Neural progenitor cell (in vitro differentiated cells): Measurements from ENCODE around the gene CCL18.

Experiments used
- CTCF ChIP-seq: fragments of 200-600 bp; sonication (generic); IDR thresholded peaks from 2 replicates; pipeline ENCODE4 v1.5.1; 2017; ENCODE audit warnings: antibody characterized with exemption, mild to moderate bottlenecking
- EZH2 ChIP-seq: fragments of 200-600 bp; sonication (generic); IDR thresholded peaks from 2 replicates; pipeline ENCODE4 v1.6.1; 2017; ENCODE audit warnings: antibody characterized with exemption, mild to moderate bottlenecking, moderate library complexity

DNA sequence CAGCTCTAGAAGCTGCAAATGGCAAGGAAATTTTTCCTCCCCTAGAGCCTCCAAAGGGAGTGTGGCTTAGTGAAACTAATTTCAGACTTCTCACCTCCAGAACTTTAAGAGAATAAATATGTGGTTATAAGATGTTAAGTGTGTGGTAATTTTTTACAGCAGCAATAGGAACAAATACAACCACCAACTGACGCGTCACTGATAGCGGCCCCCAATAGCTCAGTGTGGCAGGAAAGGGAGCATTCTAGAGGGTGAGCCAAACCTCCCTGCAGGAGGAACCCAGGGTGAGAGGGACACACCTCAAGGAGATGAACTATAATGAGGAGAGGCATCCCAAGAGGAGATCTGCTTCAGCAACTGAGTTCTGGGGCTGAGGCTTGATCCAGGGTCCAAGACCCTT is 43.6 kb downstream of the CCL18 start:
- no peak for TF ChIP-seq CTCF
- no peak for TF ChIP-seq EZH2
